Neural progenitor cell (in vitro differentiated cells): ENCODE measurements around the gene KCNK3.

Experiments
- CTCF ChIP-seq: fragments of 200-600 bp; sonication (generic); IDR thresholded peaks from 2 replicates; pipeline ENCODE4 v1.5.1; 2017; ENCODE audit warnings: antibody characterized with exemption, mild to moderate bottlenecking
- EZH2 ChIP-seq: fragments of 200-600 bp; sonication (generic); IDR thresholded peaks from 2 replicates; pipeline ENCODE4 v1.6.1; 2017; ENCODE audit warnings: antibody characterized with exemption, mild to moderate bottlenecking, moderate library complexity
- EZH2phosphoT487 ChIP-seq: fragments of 200-600 bp; sonication (generic); IDR thresholded peaks from 2 replicates; pipeline ENCODE4 v1.6.1; 2017; ENCODE audit warnings: antibody characterized with exemption

DNA sequence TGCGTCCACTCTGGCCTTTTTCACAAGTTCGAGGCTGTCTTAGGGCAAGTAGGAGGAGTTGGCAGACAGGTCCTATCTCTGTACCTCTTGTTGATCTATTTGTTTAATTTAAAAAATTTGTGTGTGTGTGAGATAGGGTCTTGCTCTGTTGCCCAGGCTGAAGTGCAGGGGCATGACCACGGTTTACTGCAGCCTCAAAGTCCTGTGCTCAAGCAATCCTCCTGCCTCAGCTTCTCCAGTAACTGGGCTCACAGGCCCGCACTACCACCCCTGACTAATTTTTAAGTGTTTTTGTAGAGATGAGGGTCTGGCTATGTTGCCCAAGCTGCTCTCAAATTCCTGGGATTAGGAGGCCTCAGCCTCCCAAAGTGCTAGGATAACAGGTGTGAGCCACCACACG is 67.3 kb downstream of the KCNK3 start:
- TF ChIP-seq CTCF (no peak), EZH2 (no peak), EZH2phosphoT487 (no peak)
